GM19193 (cell line): Measurements from ENCODE around the gene E2F2.

Experiments
- POLR2A ChIP-seq: IDR thresholded peaks from 4 replicates; pipeline ENCODE4 v1.6.1; 2011; ENCODE audit not compliant: insufficient read depth, insufficient read length; ENCODE audit errors: extremely low read depth

E2F2 gene

GRCh38 chr1:23558140-23558871, 27.3 kb upstream of the E2F2 start:
- peak; percentile 42 for TF ChIP-seq POLR2A

- no peak for TF ChIP-seq POLR2A
These were observed 26.6 kb upstream of the E2F2 start for GRCh38 chr1:23557471-23558124.

- peak; percentile 60 for TF ChIP-seq POLR2A
These were observed 25.8 kb upstream of the E2F2 start for GRCh38 chr1:23556635-23557470.

GRCh38 chr1:23555986-23556634, 25.1 kb upstream of the E2F2 start:
- no peak for TF ChIP-seq POLR2A

GRCh38 chr1:23555270-23555985, 24.4 kb upstream of the E2F2 start:
- no peak for TF ChIP-seq POLR2A

- peak; percentile 75 for TF ChIP-seq POLR2A
These were observed 23.6 kb upstream of the E2F2 start for GRCh38 chr1:23554481-23555269.

GRCh38 chr1:23554127-23554480, 23.1 kb upstream of the E2F2 start:
- no peak for TF ChIP-seq POLR2A

- TF ChIP-seq POLR2A: no peak
These were observed 22.4 kb upstream of the E2F2 start for GRCh38 chr1:23553231-23554126.

GRCh38 chr1:23551849-23552248, 20.8 kb upstream of the E2F2 start:
- no peak for TF ChIP-seq POLR2A

- no peak for TF ChIP-seq POLR2A
These were observed 17.7 kb upstream of the E2F2 start for GRCh38 chr1:23548704-23549143.

- no peak for TF ChIP-seq POLR2A
These were observed 16.0 kb upstream of the E2F2 start for GRCh38 chr1:23546897-23547584.

- no peak for TF ChIP-seq POLR2A
These were observed 14.8 kb upstream of the E2F2 start for GRCh38 chr1:23545851-23546250.
